Activated CD8-positive, alpha-beta memory T cell treated with anti-CD3 and anti-CD28 coated beads for 4 hours (primary cell): ENCODE data around the gene SCAF11.

Experiments
- DNase-seq, 2 donors: peaks; one replicate each; pipeline ENCODE4 v3.0.0-alpha.2; 2020; ENCODE audit warnings: low read depth in 2 of 2

Gene SCAF11

DNA sequence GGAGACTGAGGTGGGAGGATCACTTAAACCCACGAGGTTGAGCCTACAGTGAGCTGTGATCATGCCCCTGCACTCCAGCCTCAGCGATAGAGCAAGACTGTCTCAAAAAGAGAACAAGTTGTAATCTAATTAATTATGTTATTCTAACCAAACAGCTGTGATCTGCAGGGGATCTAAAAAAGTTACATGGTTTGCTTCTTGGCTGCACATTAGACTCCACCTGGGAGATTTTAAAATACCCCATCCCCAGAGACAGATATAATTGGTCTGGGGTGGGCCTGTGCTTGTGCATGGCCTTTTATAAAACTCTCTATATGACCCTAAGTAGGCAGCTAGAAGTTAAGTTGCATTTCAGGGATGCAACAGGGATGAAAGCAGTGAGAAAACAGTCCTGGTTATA lies 76.7 kb downstream of the SCAF11 start:
- no peak for DNase-seq

DNA sequence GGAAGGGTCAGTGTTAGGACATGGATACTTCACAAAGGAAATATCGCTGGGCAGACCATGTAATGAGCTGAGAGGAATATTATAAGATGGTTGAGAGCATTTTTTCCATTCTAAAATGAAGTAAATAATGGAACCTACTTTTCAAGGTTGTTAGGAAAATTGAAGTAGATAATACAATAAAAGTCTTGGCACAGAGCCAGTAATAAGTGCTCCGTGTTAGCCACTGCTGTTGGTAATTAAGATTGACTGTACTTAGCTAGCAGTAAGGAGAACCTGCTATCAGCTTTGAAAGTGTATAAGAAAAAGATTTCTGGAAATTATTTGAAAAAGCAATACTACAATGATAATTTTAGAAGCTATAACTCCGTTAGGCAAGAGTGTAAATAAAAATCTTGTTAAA lies 77.6 kb downstream of the SCAF11 start:
- DNase-seq: no peak

- DNase-seq: no peak
These were observed 81.2 kb downstream of the SCAF11 start for GRCh38 chr12:45909041-45909713.

- DNase-seq: no peak
These were observed 82.4 kb downstream of the SCAF11 start for GRCh38 chr12:45907955-45908354.

DNA sequence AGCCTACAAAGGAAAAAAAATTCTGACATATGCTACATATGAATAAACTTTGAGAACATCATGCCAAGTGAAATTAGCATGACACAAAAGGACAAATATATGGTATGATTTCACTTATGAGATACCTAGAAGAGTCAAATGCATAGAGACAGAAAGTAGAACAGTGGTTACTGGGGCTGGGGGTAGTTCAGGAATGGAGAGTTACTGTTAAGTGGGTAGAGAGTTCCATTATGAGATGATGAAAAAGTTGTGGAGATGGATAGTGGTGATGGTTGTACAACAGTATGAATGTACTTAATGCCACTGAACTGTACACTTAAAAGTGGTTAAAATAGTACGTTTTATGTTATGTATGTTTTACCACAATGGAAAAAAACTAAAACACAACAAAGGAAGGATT lies 92.3 kb downstream of the SCAF11 start:
- DNase-seq: no peak

GRCh38 chr12:45895961-45896360 lies 94.4 kb downstream of the SCAF11 start:
- no peak for DNase-seq

DNA sequence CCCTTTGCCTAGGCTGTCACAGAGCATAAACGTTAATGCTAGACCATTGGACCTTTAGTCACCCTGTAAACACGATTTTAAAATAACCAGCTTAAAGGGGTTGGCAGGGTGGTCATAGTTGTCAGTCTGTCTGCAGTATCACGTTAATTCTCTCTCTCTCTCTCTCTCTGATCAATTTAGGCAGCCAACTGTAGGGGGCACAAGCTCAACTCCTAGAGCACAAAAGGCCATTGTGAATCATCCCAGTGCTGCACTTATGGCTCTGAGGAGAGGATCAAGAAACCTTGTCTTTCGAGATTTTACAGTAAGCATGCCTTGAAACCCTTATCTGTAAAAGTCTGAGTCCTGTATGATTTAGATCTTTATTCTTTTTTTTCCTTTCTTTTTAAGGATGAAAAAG lies 97.1 kb downstream of the SCAF11 start:
- no peak for DNase-seq

DNA sequence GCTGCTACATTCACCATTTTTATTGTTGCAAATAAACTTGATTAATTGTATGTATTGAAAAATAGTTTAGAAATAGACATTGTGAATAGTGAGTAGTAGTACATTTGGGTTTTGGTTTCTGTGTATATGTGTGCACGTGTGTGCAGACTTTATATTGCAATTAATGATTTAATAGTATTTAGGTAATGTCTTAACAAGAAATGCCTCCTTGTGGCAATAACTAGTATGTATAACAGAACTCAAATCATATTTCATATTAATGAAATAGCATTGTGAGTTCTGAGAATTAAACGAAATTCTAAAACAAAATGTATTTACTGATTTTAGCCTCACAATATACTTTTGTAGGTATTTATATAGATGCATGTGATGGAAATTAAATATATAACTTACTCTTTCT lies 100.1 kb downstream of the SCAF11 start:
- no peak for DNase-seq

- no peak for DNase-seq
These were observed 102.8 kb downstream of the SCAF11 start for GRCh38 chr12:45887544-45887943.

- DNase-seq: no peak
These were observed 103.7 kb downstream of the SCAF11 start for GRCh38 chr12:45886685-45887084.

DNA sequence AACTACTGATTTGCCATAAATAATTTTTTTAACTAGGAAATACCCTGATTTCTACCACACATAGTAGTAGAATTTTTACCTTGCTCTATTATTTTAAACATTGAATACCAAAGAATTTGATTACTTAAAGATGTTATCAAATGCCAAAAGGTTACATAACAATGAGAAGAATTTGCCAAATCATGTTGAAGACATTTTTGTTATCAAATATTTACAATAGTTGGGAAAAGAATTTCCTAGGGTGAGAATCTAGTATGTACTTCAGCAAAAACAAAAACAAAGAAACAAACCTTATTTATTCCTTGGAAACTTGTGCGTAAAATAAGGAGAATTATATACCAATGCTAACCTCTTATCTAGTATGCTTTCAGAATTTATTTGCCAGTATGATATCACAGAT lies 107.2 kb downstream of the SCAF11 start:
- DNase-seq: no peak

DNA sequence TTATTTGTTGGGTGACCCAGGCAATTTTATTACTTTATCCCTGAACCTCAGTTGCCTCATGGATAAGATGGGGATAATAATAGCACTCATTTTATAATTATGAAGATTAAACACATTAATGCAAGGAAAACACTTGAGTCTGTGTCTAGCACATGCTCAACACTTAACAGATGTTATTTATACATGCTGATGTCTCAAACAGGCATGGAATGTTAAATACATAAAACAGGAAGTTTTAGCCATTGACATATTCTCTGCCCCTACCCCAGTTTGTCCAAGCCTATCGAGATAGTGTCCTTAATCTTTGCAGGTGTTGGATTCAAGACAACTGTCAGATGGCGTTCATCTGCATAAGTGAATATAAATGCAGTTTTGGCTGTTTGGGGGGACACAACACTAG lies 109.8 kb downstream of the SCAF11 start:
- no peak for DNase-seq

GRCh38 chr12:45879363-45879895 lies 110.9 kb downstream of the SCAF11 start:
- DNase-seq: no peak

DNA sequence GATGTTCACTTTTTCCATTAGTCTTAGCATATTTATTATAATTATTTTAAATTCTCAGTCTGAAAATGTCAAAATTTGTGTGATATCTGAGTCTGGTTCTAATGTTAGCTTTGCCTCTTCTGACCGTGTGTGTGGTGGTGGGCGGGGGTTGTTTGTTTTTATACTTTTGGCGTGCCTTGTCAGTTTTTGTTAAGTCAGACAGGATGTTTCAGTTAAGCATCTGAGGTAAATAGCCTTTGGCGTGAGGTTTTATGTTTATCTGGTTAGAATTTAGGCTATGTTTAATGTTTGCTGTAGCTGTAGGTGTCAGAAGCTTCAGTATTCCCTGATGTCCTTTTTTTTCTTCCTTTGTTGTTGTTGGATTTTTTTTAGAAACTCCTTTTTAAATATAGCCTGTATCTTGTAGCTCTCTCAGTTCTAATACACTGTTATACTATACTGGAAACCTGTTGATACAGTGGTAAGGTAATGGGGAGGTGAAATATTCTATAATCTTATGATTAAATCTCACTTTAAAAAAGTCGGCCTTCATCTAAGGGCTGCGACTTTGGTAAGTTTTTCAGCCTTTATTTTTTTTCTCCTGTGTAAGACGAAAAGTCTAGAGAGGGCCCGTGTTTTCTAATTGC lies 111.6 kb downstream of the SCAF11 start:
- no peak for DNase-seq

DNA sequence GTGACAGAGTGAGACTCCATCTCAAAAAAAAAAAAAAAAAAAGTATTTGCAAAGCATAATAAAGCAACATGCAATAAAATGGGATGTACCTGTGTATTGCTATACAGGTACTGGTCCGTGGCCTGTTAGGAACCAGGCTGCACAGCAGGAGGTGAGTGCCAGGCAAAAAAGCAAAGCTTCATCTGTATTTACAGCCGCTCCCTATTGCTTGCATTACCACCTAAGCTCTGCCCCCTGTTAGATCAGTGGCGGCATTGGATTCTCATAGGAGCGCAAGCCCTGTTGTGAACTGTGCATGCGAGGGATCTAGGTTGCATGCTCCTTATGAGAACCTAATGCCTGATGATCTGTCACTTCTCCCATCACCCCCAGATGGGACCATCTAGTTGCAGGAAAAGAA lies 113.3 kb downstream of the SCAF11 start:
- no peak for DNase-seq

DNA sequence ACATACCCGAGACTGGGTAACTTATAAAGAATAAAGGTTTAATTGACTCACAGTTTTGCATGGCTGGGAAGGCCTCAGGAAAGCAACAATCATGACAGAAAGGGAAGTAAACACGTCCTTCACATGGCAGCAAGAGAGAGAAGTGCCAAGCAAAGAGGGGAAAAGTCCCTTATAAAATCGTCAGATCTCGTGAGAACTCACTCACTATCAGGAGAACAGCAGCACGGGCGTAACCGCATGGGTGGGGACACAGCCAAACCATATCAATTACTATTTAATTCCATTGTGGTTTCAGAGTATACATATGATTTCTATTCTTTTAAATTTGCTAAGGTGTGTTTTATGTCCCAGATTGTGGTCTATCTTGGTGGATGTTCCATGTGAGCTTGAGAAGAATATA lies 117.9 kb downstream of the SCAF11 start:
- DNase-seq: no peak
